H1 (cell line): Measurements from ENCODE around the gene NRN1. TPM values are rescaled to one million over a fixed set of nuclear protein-coding genes. Genes with fewer than 3 reads are reported as not detected.

Experiments
- CTCF ChIA-PET: fragments of 300-600 bp; sonication (Branson Sonifier 250); formaldehyde crosslinking; loops from one replicate; lab custom pipeline; 2021; ENCODE audit not compliant: partially characterized antibody; lab: Charles Lee
- POLR2A ChIA-PET: fragments of 300-600 bp; sonication (Branson Sonifier 250); formaldehyde crosslinking; loops from one replicate; lab custom pipeline; 2021; ENCODE audit warnings: inconsistent platforms; ENCODE audit not compliant: partially characterized antibody; lab: Charles Lee
- DNase-seq, 2 experiments: peaks; one replicate each; pipeline versions ENCODE4 v3.0.0 to v3.0.0-alpha.2; 2010 to 2022; ENCODE audit warnings: low spot score in 2 of 2, low read depth in 1 of 2, mixed read lengths in 1 of 2
- FAIRE-seq: peaks from 2 replicates; lab custom pipeline; 2011; peaks lifted over from hg19 to GRCh38; lab: Jason Lieb, UNC
- H2AFZ ChIP-seq: 2 replicates; pipeline ENCODE4 v1.8.1; 2012; ENCODE audit warnings: low read length, inconsistent platforms
- H2AK5ac ChIP-seq: 2 replicates; pipeline ENCODE4 v1.6.1; 2013; ENCODE audit warnings: low read depth, low read length
- H2BK120ac ChIP-seq: replicated peaks from 2 replicates; pipeline ENCODE3; 2013; ENCODE audit warnings: low read depth, low read length, inconsistent platforms
- H2BK12ac ChIP-seq: 2 replicates; pipeline ENCODE4 v1.6.1; 2013; ENCODE audit warnings: low read depth, low read length
- H2BK15ac ChIP-seq: 2 replicates; pipeline ENCODE4 v1.6.1; 2013; ENCODE audit warnings: low read length
- H2BK20ac ChIP-seq: 2 replicates; pipeline ENCODE4 v1.6.1; 2013; ENCODE audit warnings: low read length
- H2BK5ac ChIP-seq: 2 replicates; pipeline ENCODE4 v1.6.1; 2013; ENCODE audit warnings: low read depth, low read length
- H3K14ac ChIP-seq: 2 replicates; pipeline ENCODE4 v1.6.1; 2013; ENCODE audit warnings: inconsistent platforms; ENCODE audit not compliant: insufficient read length
- H3K18ac ChIP-seq: 2 replicates; pipeline ENCODE4 v1.6.1; 2013; ENCODE audit warnings: low read length; ENCODE audit errors: extremely low read depth
- H3K23ac ChIP-seq: 2 replicates; pipeline ENCODE4 v1.6.1; 2013; ENCODE audit warnings: inconsistent platforms; ENCODE audit not compliant: insufficient read length
- H3K23me2 ChIP-seq: 2 replicates; pipeline ENCODE4 v1.6.1; 2013; ENCODE audit warnings: low read depth, low read length
- H3K27ac ChIP-seq: 2 replicates; pipeline ENCODE4 v1.6.1; 2011; ENCODE audit warnings: low read depth, low read length, inconsistent platforms
- H3K27me3 ChIP-seq, 4 experiments: replicated peaks in 1 of 4; 1 replicate in 1 of 4; 2 replicates in 3 of 4; pipeline versions ENCODE4 v1.6.1 to v1.8.1; 2011 to 2013; ENCODE audit warnings: low read length in 3 of 4, mild to moderate bottlenecking in 3 of 4, inconsistent platforms in 2 of 4, mixed read lengths in 2 of 4, moderate library complexity in 1 of 4; ENCODE audit not compliant: control insufficient read depth in 3 of 4, insufficient read depth in 3 of 4; ENCODE audit errors: extremely low read depth in 1 of 4
- H3K36me3 ChIP-seq, 4 experiments: 2 replicates each; pipeline versions ENCODE4 v1.6.1 to v1.8.1; 2011 to 2013; ENCODE audit warnings: mild to moderate bottlenecking in 4 of 4, low read length in 3 of 4, moderate library complexity in 2 of 4, control low read depth in 1 of 4, inconsistent platforms in 1 of 4; ENCODE audit not compliant: insufficient read depth in 4 of 4, control insufficient read depth in 2 of 4
- H3K4ac ChIP-seq: replicated peaks from 2 replicates; pipeline ENCODE3; 2013; ENCODE audit warnings: low read length, low read depth, mixed read lengths, inconsistent platforms; ENCODE audit not compliant: insufficient read length
- H3K4me1 ChIP-seq, 4 experiments: replicated peaks in 1 of 4; 1 replicate in 1 of 4; 2 replicates in 3 of 4; pipeline versions ENCODE4 v1.6.1 to v1.8.1; 2011 to 2013; ENCODE audit warnings: low read length in 3 of 4, inconsistent platforms in 2 of 4, mixed read lengths in 1 of 4; ENCODE audit not compliant: insufficient read depth in 4 of 4, control insufficient read depth in 3 of 4
- H3K4me2 ChIP-seq, 2 experiments: 2 replicates each; pipeline versions ENCODE4 v1.6.1 to v1.8.1; 2011 to 2013; ENCODE audit warnings: low read depth in 2 of 2, low read length in 2 of 2, control low read depth in 1 of 2, inconsistent platforms in 1 of 2, mild to moderate bottlenecking in 1 of 2; ENCODE audit not compliant: insufficient read depth in 1 of 2
- H3K4me3 ChIP-seq, 4 experiments: fragments of 200-600, 300-600 bp in 1 of 4; sonication (generic), shearing (Covaris generic), sonication (Bioruptor Twin) in 1 of 4; 2 replicates each; pipeline versions ENCODE4 v1.5.1 to v1.8.1; 2011 to 2016; ENCODE audit warnings: low read length in 4 of 4, low read depth in 3 of 4, control low read depth in 2 of 4, inconsistent platforms in 2 of 4, mild to moderate bottlenecking in 2 of 4, mixed read lengths in 1 of 4, moderate library complexity in 1 of 4; ENCODE audit not compliant: insufficient read depth in 2 of 4; ENCODE audit errors: extremely low read depth in 1 of 4
- H3K56ac ChIP-seq: replicated peaks from 2 replicates; pipeline ENCODE3; 2013; ENCODE audit warnings: low read depth, mild to moderate bottlenecking, mixed read lengths, low read length, inconsistent platforms; ENCODE audit not compliant: insufficient read length
- H3K79me1 ChIP-seq: 2 replicates; pipeline ENCODE4 v1.6.1; 2013; ENCODE audit warnings: low read depth, low read length, control low read depth
- H3K79me2 ChIP-seq, 2 experiments: 2 replicates each; pipeline versions ENCODE4 v1.6.1 to v1.8.1; 2012 to 2013; ENCODE audit warnings: low read length in 2 of 2, mild to moderate bottlenecking in 2 of 2, inconsistent platforms in 1 of 2; ENCODE audit not compliant: insufficient read depth in 2 of 2, control insufficient read depth in 1 of 2
- H3K9ac ChIP-seq, 4 experiments: replicated peaks in 1 of 4; 1 replicate in 1 of 4; 2 replicates in 3 of 4; pipeline versions ENCODE4 v1.6.1 to v1.8.1; 2011 to 2013; ENCODE audit warnings: low read depth in 3 of 4, low read length in 3 of 4, control low read depth in 2 of 4, mild to moderate bottlenecking in 2 of 4, moderate library complexity in 2 of 4, inconsistent platforms in 1 of 4; ENCODE audit errors: extremely low read depth in 1 of 4
- H3K9me3 ChIP-seq, 2 experiments: 2 replicates each; pipeline versions ENCODE4 v1.6.1 to v1.8.1; 2012 to 2013; ENCODE audit warnings: mild to moderate bottlenecking in 2 of 2, moderate library complexity in 2 of 2, control low read depth in 1 of 2, inconsistent platforms in 1 of 2, low read depth in 1 of 2, low read length in 1 of 2, mixed read lengths in 1 of 2; ENCODE audit not compliant: insufficient read depth in 2 of 2
- H4K20me1 ChIP-seq, 2 experiments: replicated peaks in 1 of 2; 2 replicates each; pipeline versions ENCODE3 to v1.8.1; 2011 to 2013; ENCODE audit warnings: inconsistent platforms in 2 of 2, low read length in 2 of 2, mild to moderate bottlenecking in 1 of 2; ENCODE audit not compliant: insufficient read depth in 2 of 2, control insufficient read depth in 1 of 2
- H4K5ac ChIP-seq: 2 replicates; pipeline ENCODE4 v1.6.1; 2013; ENCODE audit warnings: low read length, low read depth, mixed read lengths, inconsistent platforms; ENCODE audit not compliant: insufficient read length
- H4K8ac ChIP-seq: 2 replicates; pipeline ENCODE4 v1.8.0; 2013; ENCODE audit warnings: mild to moderate bottlenecking, moderate library complexity, low read length, inconsistent platforms; ENCODE audit not compliant: insufficient read depth; ENCODE audit errors: extremely low read depth
- H4K91ac ChIP-seq: replicated peaks from 2 replicates; pipeline ENCODE3; 2013; ENCODE audit warnings: low read length, mixed read lengths, inconsistent platforms; ENCODE audit not compliant: insufficient read length
- ATF2 ChIP-seq: IDR thresholded peaks from 2 replicates; pipeline ENCODE4 v1.6.1; 2012; ENCODE audit warnings: low read length, inconsistent platforms
- CEBPB ChIP-seq: IDR thresholded peaks from 2 replicates; pipeline ENCODE4 v1.6.1; 2012; ENCODE audit warnings: low read depth, low read length
- EZH2 ChIP-seq: fragments of 200-600 bp; sonication (generic); IDR thresholded peaks from 2 replicates; pipeline ENCODE4 v1.7.1; 2012; ENCODE audit warnings: low read depth, mild to moderate bottlenecking, moderate library complexity, low read length, inconsistent platforms; ENCODE audit not compliant: severe bottlenecking
- JUN ChIP-seq: IDR thresholded peaks from 2 replicates; pipeline ENCODE4 v1.6.1; 2011; ENCODE audit warnings: low read depth, mild to moderate bottlenecking, improper control_type of control experiment, low read length
- POLR2AphosphoS5 ChIP-seq: IDR thresholded peaks from 2 replicates; pipeline ENCODE4 v1.6.1; 2011; ENCODE audit warnings: low read depth, low read length
- RBBP5 ChIP-seq: IDR thresholded peaks from 2 replicates; pipeline ENCODE4 v1.7.1; 2012; ENCODE audit warnings: low read depth, mild to moderate bottlenecking, inconsistent platforms, low read length, moderate library complexity, borderline replicate concordance
- RFX5 ChIP-seq: IDR thresholded peaks from 2 replicates; pipeline ENCODE4 v1.6.1; 2011; ENCODE audit warnings: low read depth, low read length, improper control_type of control experiment, borderline replicate concordance
- SIN3A ChIP-seq, 2 experiments: IDR thresholded peaks in 1 of 2; conservative IDR thresholded peaks in 1 of 2; 2 replicates each; pipeline ENCODE4 v1.6.1; 2011 to 2012; ENCODE audit warnings: low read length in 2 of 2, improper control_type of control experiment in 1 of 2, low read depth in 1 of 2, mild to moderate bottlenecking in 1 of 2
- SRF ChIP-seq: IDR thresholded peaks from 2 replicates; pipeline ENCODE4 v1.6.1; 2011; ENCODE audit warnings: mild to moderate bottlenecking, low read depth, low read length, moderate library complexity
- TAF7 ChIP-seq: optimal IDR thresholded peaks from 2 replicates; pipeline ENCODE3; 2011; ENCODE audit warnings: low read depth, mild to moderate bottlenecking, inconsistent platforms, low read length, moderate library complexity, borderline replicate concordance
- TCF12 ChIP-seq: IDR thresholded peaks from 2 replicates; pipeline ENCODE4 v1.6.1; 2011; ENCODE audit warnings: low read depth, mild to moderate bottlenecking, low read length
- YY1 ChIP-seq: IDR thresholded peaks from 2 replicates; pipeline ENCODE4 v1.6.1; 2011; ENCODE audit warnings: low read depth, mild to moderate bottlenecking, low read length
- WGBS, 2 experiments: shearing (Covaris generic) in 1 of 2; methylation state at CpG; one replicate each; pipeline versions ENCODE4 v1.1.6 to v1.1.7; 2013 to 2015; ENCODE audit warnings: low lambda C conversion rate in 2 of 2, mixed read lengths in 2 of 2, inconsistent platforms in 1 of 2, low coverage in 1 of 2, missing lambda C conversion rate in 1 of 2; ENCODE audit not compliant: insufficient replicate concordance in 2 of 2, insufficient coverage in 1 of 2, insufficient read length in 1 of 2; ENCODE audit errors: extremely low coverage in 1 of 2, missing lambda C conversion rate in 1 of 2; 5-methylcytosine and 5-hydroxymethylcytosine counted together
- polyA plus RNA-seq, 7 experiments: library from polyadenylated mRNA; depleted of rRNA in 3 of 7; stranded (reverse) in 5 of 7; unstranded in 2 of 7; fragments of >200 nt in 5 of 7; fragments of 200-250 nt in 2 of 7; gene quantifications; 1 replicate in 5 of 7; 2 replicates in 1 of 7; 4 replicates in 1 of 7; pipeline versions ENCODE4 v1.2.1 to v1.2.3, GENCODE V29; 2011 to 2013; ENCODE audit warnings: missing spikeins in 2 of 7, mixed read lengths in 2 of 7
- total RNA-seq: library from RNA; stranded (reverse); fragmentation: NEBNext Ultra II Directional; extraction: Animal tissue kit (Norgen Biotek cat#: 25700); gene quantifications from 2 replicates; pipeline ENCODE4 v1.2.1, GENCODE V29; 2021

NRN1 gene
- total and polyA plus RNA-seq, 2 of the 8 experiments (the other 6 are each of a cell fraction or from before 2014, with no cell fraction given): 0.06 to 0.26 TPM

- no peak overlapping the region for H3K14ac ChIP-seq
- no peak overlapping the region for H3K56ac ChIP-seq
- TF ChIP-seq TAF7 (no peak), RFX5 (no peak), SIN3A (conservative IDR thresholded peaks at IDR 0.05 in 1 of 2, IDR thresholded peaks at IDR 0.05 in 1 of 2; ENCODE audit: low read depth in 1 of 2, low read length in 2 of 2) (no peak), EZH2 (no peak), CEBPB (no peak), ATF2 (no peak), POLR2AphosphoS5 (no peak), SRF (no peak), YY1 (no peak), TCF12 (no peak), RBBP5 (no peak), JUN (no peak)
- no peak overlapping the region for H2BK12ac ChIP-seq
- H3K79me2 ChIP-seq: no peaks in the 10 kb centered on the region
- 90% methylated on average over 5 of the region's 5 CpGs; no CpG with 5 or more reads in 1 of the 2 experiments for WGBS, 2 experiments
- H2AK5ac ChIP-seq: no peak overlapping the region
- no peak overlapping the region for H4K91ac ChIP-seq
- H2BK5ac ChIP-seq: no peak overlapping the region
- H3K27ac ChIP-seq: no peak overlapping the region
- H4K5ac ChIP-seq: no peak overlapping the region
- no peak overlapping the region for H4K8ac ChIP-seq
- no peak overlapping the region for H3K4me3 ChIP-seq
- H3K4me2 ChIP-seq: no peak overlapping the region
- no peak overlapping the region for H3K23ac ChIP-seq
- no peak overlapping the region for H2BK15ac ChIP-seq
- DNase-seq: no peak
- no peak overlapping the region for H3K9ac ChIP-seq
- H3K9me3 ChIP-seq: no peaks in the 10 kb centered on the region
- FAIRE-seq: no peak
- H3K36me3 ChIP-seq: no peaks in the 10 kb centered on the region
- H3K18ac ChIP-seq: no peak overlapping the region
- CTCF ChIA-PET: interaction anchor here (1.1 kb wide), 1 partner anchor 598 kb away, joined by 3 read pairs; no protein-coding TSS in a partner anchor
- H2BK20ac ChIP-seq: no peak overlapping the region
- H4K20me1 ChIP-seq: no peaks in the 10 kb centered on the region
- POLR2A ChIA-PET: no interaction called here
- H3K27me3 ChIP-seq: no peaks in the 10 kb centered on the region; a peak in 1 of 7 replicates
- no peak overlapping the region for H2BK120ac ChIP-seq
- no peaks in the 10 kb centered on the region for H3K23me2 ChIP-seq
- H3K4me1 ChIP-seq: peaks cover 0 to 2% (median 0%) of the 10 kb centered on the region in 4 experiments; a peak in 1 of 7 replicates
- H3K4ac ChIP-seq: no peak overlapping the region
- H3K79me1 ChIP-seq: no peaks in the 10 kb centered on the region
- no peak overlapping the region for H2AFZ ChIP-seq
These were observed 17.5 kb upstream of the NRN1 start for GRCh38 chr6:6024220-6024619.
